GM12872 (cell line): ENCODE data around the gene KIF2C.

Experiments
- CTCF ChIP-seq: IDR thresholded peaks from 3 replicates; pipeline ENCODE4 v1.5.1; 2011; ENCODE audit warnings: low read depth, mild to moderate bottlenecking, low read length, moderate library complexity; ENCODE audit not compliant: insufficient read depth

Gene KIF2C

GRCh38 chr1:44713321-44713781 is 26.3 kb upstream of the KIF2C start:
- TF ChIP-seq CTCF: no peak

GRCh38 chr1:44714532-44714931 is 25.1 kb upstream of the KIF2C start:
- no peak for TF ChIP-seq CTCF

GRCh38 chr1:44714944-44715571 is 24.6 kb upstream of the KIF2C start:
- TF ChIP-seq CTCF: peak; percentile 96

GRCh38 chr1:44717156-44717555 is 22.5 kb upstream of the KIF2C start:
- no peak for TF ChIP-seq CTCF

- no peak for TF ChIP-seq CTCF
Observed at GRCh38 chr1:44717653-44718052, 22.0 kb upstream of the KIF2C start.

GRCh38 chr1:44718091-44718490 is 21.5 kb upstream of the KIF2C start:
- no peak for TF ChIP-seq CTCF

- no peak for TF ChIP-seq CTCF
Observed at GRCh38 chr1:44719318-44719717, 20.3 kb upstream of the KIF2C start.

- TF ChIP-seq CTCF: no peak
Observed at GRCh38 chr1:44720281-44720680, 19.4 kb upstream of the KIF2C start.
